SK-N-SH treated with all-trans-retinoic acid at 6 μM for 48 hours (cell line): ENCODE data around the gene FMN1.
A peak's percentile ranks its signal among the peaks of the same experiment; 100 is the strongest.
"Not testable (repeated sequence)": the region's sequence is repeated elsewhere in the genome, so short reads cannot be mapped to it uniquely, and the experiment has no call there.

Source experiments
- ATAC-seq: fragments of 200-7000 bp; cut with Tn5 transposase; 3 replicates; pipeline ENCODE4 v1.9.1; 2020; ENCODE audit warnings: mild to moderate bottlenecking, moderate library complexity
- ARNTL ChIP-seq: fragments of 450-650 bp; formaldehyde crosslinking; IDR thresholded peaks from 2 replicates; pipeline ENCODE4 v1.5.0; 2020; ENCODE audit warnings: low read depth, mild to moderate bottlenecking, moderate library complexity, borderline replicate concordance
- CSDC2 ChIP-seq: fragments of 250-450 bp; sonication (Bioruptor Pico); IDR thresholded peaks from 2 replicates; pipeline ENCODE4 v1.5.0; 2020; ENCODE audit warnings: mild to moderate bottlenecking, moderate library complexity
- CSRNP3 ChIP-seq: fragments of 250-450 bp; sonication (Bioruptor Pico); IDR thresholded peaks from 2 replicates; pipeline ENCODE4 v1.5.1; 2021; ENCODE audit warnings: mild to moderate bottlenecking, moderate library complexity
- ESRRG ChIP-seq: fragments of 250-450 bp; sonication (Bioruptor Pico); IDR thresholded peaks from 2 replicates; pipeline ENCODE4 v1.6.1; 2021; ENCODE audit warnings: mild to moderate bottlenecking
- GLIS3 ChIP-seq: fragments of 250-450 bp; sonication (Bioruptor Pico); IDR thresholded peaks from 2 replicates; pipeline ENCODE4 v1.5.0; 2020; ENCODE audit warnings: mild to moderate bottlenecking, moderate library complexity
- ISL1 ChIP-seq: fragments of 250-450 bp; sonication (Bioruptor Pico); IDR thresholded peaks from 2 replicates; pipeline ENCODE4 v2.1.2; 2022; ENCODE audit warnings: mild to moderate bottlenecking, moderate library complexity
- OSR1 ChIP-seq: fragments of 250-450 bp; sonication (Bioruptor Pico); IDR thresholded peaks from 2 replicates; pipeline ENCODE4 v1.8.0; 2022; ENCODE audit warnings: moderate library complexity, mild to moderate bottlenecking, inconsistent platforms
- PPARA ChIP-seq: fragments of 250-450 bp; sonication (Bioruptor Pico); IDR thresholded peaks from 2 replicates; pipeline ENCODE4 v1.5.0; 2020; ENCODE audit warnings: mild to moderate bottlenecking, borderline replicate concordance
- RARB ChIP-seq: fragments of 250-450 bp; sonication (Bioruptor Pico); IDR thresholded peaks from 2 replicates; pipeline ENCODE4 v1.8.0; 2021; ENCODE audit warnings: mild to moderate bottlenecking, moderate library complexity
- SNAI2 ChIP-seq: fragments of 250-450 bp; sonication (Bioruptor Pico); IDR thresholded peaks from 2 replicates; pipeline ENCODE4 v1.5.0; 2020; ENCODE audit warnings: mild to moderate bottlenecking, moderate library complexity
- TCF4 ChIP-seq: fragments of 250-450 bp; sonication (Bioruptor Pico); IDR thresholded peaks from 2 replicates; pipeline ENCODE4 v1.8.0; 2021; ENCODE audit warnings: mild to moderate bottlenecking, moderate library complexity, borderline replicate concordance
- TOX ChIP-seq: fragments of 250-450 bp; sonication (Bioruptor Pico); IDR thresholded peaks from 2 replicates; pipeline ENCODE4 v1.8.0; 2021; ENCODE audit warnings: mild to moderate bottlenecking, moderate library complexity, borderline replicate concordance
- ZC3H10 ChIP-seq: fragments of 250-450 bp; sonication (Bioruptor Pico); IDR thresholded peaks from 2 replicates; pipeline ENCODE4 v1.5.1; 2021; ENCODE audit warnings: mild to moderate bottlenecking, moderate library complexity
- ZNF565 ChIP-seq: fragments of 450-650 bp; formaldehyde crosslinking; conservative IDR thresholded peaks from 2 replicates; pipeline ENCODE4 v1.5.0; 2020; ENCODE audit warnings: low read depth, mild to moderate bottlenecking, moderate library complexity
- ZNF70 ChIP-seq: fragments of 450-650 bp; formaldehyde crosslinking; IDR thresholded peaks from 2 replicates; pipeline ENCODE4 v1.5.0; 2020; ENCODE audit warnings: mild to moderate bottlenecking, moderate library complexity
- ZNF8 ChIP-seq: fragments of 450-650 bp; formaldehyde crosslinking; IDR thresholded peaks from 2 replicates; pipeline ENCODE4 v1.5.0; 2020; ENCODE audit warnings: mild to moderate bottlenecking, moderate library complexity
- TF ChIP-seq, protein P1 (sequence below): fragments of 250-450 bp; sonication (Bioruptor Pico); IDR thresholded peaks from 2 replicates; pipeline ENCODE4 v1.5.1; 2020; ENCODE audit warnings: low read depth, mild to moderate bottlenecking, moderate library complexity
- TF ChIP-seq, protein P2 (sequence below): fragments of 250-450 bp; sonication (Bioruptor Pico); IDR thresholded peaks from 2 replicates; pipeline ENCODE4 v1.8.0; 2021; ENCODE audit warnings: low read depth, mild to moderate bottlenecking, moderate library complexity, borderline replicate concordance
- TF ChIP-seq, protein P3 (sequence below): fragments of 250-450 bp; sonication (Bioruptor Pico); IDR thresholded peaks from 2 replicates; pipeline ENCODE4 v1.8.0; 2020; ENCODE audit warnings: mild to moderate bottlenecking, moderate library complexity, borderline replicate concordance

The FMN1 gene

DNA sequence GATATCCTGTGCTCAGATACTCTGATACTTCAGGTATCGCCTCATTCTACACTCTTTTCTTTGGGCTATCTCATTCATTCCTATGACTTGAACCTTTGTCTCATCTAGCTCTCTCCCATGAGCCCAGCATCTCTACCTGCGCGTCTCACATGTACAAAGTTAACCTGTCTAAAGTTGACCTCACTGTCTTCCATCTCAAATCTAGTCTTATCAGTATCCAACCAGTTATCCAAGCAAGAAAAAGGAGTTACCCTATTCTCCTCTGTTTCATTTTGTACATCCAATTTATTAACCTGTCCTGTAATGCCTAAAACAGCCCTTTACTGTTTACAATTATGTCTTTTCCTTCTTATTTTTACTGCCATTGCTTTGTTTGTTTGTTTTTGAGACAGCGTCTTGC lies 342.5 kb downstream of the FMN1 start:
- TF ChIP-seq TOX (no peak), CSRNP3 (no peak), SNAI2 (CRISPR knock-in tag) (no peak), ZC3H10 (CRISPR knock-in tag) (no peak), ZNF565 (CRISPR knock-in tag) (no peak)
- ATAC-seq, result no peak

- TF ChIP-seq TCF4 (CRISPR knock-in tag), result no peak
- no peak for TF ChIP-seq ZNF70 (CRISPR knock-in tag)
- TF ChIP-seq TOX, result no peak
- no peak for TF ChIP-seq SNAI2 (CRISPR knock-in tag)
- TF ChIP-seq PPARA (CRISPR knock-in tag), result no peak
- no peak for TF ChIP-seq CSDC2 (CRISPR knock-in tag)
- TF ChIP-seq OSR1 (CRISPR knock-in tag), result no peak
- ATAC-seq, result peak; percentile 40
These were observed 342.9 kb downstream of the FMN1 start for GRCh38 chr15:32851572-32851971.

DNA sequence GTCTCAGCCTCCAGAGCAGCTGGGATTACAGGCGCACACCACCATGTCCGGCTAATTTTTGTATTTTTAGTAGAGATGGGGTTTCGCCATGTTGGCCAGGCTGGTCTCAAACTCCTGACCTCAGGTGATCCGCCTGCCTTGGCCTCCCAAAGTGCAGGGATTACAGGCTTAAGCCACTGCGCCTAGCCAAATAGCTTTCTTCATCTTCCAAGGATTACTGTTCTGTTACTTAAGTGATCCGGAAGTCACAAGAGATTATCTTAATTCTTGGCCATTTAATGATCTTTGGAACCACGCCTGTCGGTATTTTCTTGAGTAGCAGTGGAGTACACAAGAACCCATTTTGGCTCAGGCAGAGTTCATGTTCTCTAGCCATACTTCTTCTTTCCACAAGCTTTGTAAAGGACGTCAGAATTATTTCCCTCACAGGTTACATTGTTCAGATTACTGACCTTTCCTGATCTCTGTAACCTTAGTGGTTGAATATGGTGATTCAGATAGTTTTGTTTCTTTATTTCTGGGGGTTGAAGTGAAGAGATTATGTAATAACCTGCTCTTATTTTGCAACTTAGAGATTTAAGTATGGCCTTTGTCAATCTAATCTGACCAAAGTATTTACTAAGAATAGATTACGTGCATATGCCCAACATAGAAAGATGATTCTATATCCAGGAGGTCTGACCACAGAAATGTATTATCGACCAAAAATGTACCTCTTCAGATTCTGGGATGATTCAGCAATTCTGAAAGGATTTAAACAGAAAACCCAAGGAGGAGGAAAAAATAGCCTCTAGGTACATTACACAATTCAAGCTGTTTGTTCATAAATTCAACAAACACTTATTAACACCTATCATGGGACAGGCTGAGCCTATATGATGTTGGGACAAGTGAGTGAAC lies 344.5 kb downstream of the FMN1 start:
- peak; percentile 57 for ATAC-seq
- no peak for TF ChIP-seq TCF4 (CRISPR knock-in tag)
- TF ChIP-seq OSR1 (CRISPR knock-in tag), result no peak
- 0 out of 2 replicates have a peak, but pooled peaks have one; percentile 17 for TF ChIP-seq CSDC2 (CRISPR knock-in tag)
- TF ChIP-seq, protein P1, sequence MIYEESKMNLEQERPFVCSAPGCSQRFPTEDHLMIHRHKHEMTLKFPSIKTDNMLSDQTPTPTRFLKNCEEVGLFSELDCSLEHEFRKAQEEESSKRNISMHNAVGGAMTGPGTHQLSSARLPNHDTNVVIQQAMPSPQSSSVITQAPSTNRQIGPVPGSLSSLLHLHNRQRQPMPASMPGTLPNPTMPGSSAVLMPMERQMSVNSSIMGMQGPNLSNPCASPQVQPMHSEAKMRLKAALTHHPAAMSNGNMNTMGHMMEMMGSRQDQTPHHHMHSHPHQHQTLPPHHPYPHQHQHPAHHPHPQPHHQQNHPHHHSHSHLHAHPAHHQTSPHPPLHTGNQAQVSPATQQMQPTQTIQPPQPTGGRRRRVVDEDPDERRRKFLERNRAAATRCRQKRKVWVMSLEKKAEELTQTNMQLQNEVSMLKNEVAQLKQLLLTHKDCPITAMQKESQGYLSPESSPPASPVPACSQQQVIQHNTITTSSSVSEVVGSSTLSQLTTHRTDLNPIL (CRISPR knock-in tag), result no peak
- TF ChIP-seq RARB (CRISPR knock-in tag), result no peak
- no peak for TF ChIP-seq CSRNP3
- TF ChIP-seq, protein P2, sequence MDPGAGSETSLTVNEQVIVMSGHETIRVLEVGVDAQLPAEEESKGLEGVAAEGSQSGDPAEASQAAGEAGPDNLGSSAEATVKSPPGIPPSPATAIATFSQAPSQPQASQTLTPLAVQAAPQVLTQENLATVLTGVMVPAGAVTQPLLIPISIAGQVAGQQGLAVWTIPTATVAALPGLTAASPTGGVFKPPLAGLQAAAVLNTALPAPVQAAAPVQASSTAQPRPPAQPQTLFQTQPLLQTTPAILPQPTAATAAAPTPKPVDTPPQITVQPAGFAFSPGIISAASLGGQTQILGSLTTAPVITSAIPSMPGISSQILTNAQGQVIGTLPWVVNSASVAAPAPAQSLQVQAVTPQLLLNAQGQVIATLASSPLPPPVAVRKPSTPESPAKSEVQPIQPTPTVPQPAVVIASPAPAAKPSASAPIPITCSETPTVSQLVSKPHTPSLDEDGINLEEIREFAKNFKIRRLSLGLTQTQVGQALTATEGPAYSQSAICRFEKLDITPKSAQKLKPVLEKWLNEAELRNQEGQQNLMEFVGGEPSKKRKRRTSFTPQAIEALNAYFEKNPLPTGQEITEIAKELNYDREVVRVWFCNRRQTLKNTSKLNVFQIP (CRISPR knock-in tag), result no peak
- no peak for TF ChIP-seq ESRRG
- TF ChIP-seq ISL1, result peak; percentile 79
- TF ChIP-seq ARNTL (CRISPR knock-in tag), result no peak
- no peak for TF ChIP-seq SNAI2 (CRISPR knock-in tag)
- TF ChIP-seq, protein P3, sequence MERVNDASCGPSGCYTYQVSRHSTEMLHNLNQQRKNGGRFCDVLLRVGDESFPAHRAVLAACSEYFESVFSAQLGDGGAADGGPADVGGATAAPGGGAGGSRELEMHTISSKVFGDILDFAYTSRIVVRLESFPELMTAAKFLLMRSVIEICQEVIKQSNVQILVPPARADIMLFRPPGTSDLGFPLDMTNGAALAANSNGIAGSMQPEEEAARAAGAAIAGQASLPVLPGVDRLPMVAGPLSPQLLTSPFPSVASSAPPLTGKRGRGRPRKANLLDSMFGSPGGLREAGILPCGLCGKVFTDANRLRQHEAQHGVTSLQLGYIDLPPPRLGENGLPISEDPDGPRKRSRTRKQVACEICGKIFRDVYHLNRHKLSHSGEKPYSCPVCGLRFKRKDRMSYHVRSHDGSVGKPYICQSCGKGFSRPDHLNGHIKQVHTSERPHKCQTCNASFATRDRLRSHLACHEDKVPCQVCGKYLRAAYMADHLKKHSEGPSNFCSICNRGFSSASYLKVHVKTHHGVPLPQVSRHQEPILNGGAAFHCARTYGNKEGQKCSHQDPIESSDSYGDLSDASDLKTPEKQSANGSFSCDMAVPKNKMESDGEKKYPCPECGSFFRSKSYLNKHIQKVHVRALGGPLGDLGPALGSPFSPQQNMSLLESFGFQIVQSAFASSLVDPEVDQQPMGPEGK, result peak; percentile 20; the same call in 1 of the 2 replicates
- TF ChIP-seq GLIS3 (CRISPR knock-in tag), result no peak
- TF ChIP-seq PPARA (CRISPR knock-in tag), result no peak
- TF ChIP-seq TOX, result peak; percentile 48; the same call in 1 of the 2 replicates

GRCh38 chr15:32846671-32847070 lies 347.8 kb downstream of the FMN1 start:
- not testable (repeated sequence) for ATAC-seq
- peak; percentile 91 for TF ChIP-seq ZNF8
